ENCODE results near the gene USP2.

Gene USP2

DNA sequence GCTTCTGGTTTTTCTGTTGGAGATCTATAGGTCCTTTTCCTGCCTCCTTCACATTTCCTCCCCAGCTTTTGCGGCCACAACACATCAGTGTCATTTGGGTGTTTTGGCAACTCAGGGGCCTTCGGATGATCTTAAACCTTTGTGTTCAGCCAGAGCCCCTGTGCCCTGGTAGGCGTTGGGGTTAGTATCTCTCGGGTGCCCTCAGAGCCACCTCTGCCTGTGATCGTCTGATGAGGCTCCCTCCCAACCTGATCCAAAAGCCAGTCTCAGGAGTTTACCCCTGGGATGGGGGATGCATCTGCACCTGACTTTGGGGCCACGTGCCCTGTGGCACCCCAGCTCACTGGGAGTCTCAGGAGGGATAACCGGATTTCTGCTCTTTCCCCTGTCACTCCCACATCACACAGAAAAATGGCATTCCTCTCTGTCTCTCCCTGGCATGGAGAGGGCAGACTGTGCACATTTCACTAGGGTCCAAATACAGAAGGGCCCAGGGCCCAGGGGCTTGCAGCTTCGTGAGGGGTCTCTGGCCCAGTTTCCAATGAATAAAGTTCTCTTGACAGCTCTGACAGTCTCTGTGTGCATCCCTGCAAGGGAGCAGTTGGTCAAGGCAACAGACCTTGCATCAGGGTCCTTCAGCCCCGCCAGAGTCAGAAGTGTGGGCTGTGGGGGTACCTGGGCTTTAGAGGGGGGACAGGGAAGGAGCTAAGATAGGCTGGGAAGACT lies 44.6 kb downstream of the USP2 start:
- no peak for DNase-seq
- Histone ChIP-seq H2AFZ (ENCODE audit: low read length) (no peak overlapping the region), H4K20me1 (ENCODE audit: insufficient read depth, low read length) (no peaks in the 10 kb centered on the region), H3K27ac (ENCODE audit: low read length) (no peak overlapping the region), H3K4me3 (ENCODE audit: low read length) (no peak overlapping the region), H3F3A (ENCODE audit: insufficient read depth, low read length) (no peaks in the 10 kb centered on the region), H3K36me3 (replicated peaks; ENCODE audit: insufficient read depth, low read length) (no peaks in the 10 kb centered on the region), H3K27me3 (replicated peaks; ENCODE audit: insufficient read depth, low read length) (peaks cover 19% of the 10 kb centered on the region), H3K4me2 (ENCODE audit: low read depth, low read length) (no peak overlapping the region), H3K9ac (ENCODE audit: low read length) (no peak overlapping the region), H3K9me2 (replicated peaks; ENCODE audit: insufficient read depth, low read length) (no peaks in the 10 kb centered on the region), H3K9me3 (replicated peaks; ENCODE audit: insufficient read depth, low read length) (no peaks in the 10 kb centered on the region), H3K79me2 (ENCODE audit: low read length) (peaks cover 17% of the 10 kb centered on the region), H3K4me1 (ENCODE audit: low read length) (peaks cover 16% of the 10 kb centered on the region; the same call in 1 of the 2 replicates)
- TF ChIP-seq, protein P1, sequence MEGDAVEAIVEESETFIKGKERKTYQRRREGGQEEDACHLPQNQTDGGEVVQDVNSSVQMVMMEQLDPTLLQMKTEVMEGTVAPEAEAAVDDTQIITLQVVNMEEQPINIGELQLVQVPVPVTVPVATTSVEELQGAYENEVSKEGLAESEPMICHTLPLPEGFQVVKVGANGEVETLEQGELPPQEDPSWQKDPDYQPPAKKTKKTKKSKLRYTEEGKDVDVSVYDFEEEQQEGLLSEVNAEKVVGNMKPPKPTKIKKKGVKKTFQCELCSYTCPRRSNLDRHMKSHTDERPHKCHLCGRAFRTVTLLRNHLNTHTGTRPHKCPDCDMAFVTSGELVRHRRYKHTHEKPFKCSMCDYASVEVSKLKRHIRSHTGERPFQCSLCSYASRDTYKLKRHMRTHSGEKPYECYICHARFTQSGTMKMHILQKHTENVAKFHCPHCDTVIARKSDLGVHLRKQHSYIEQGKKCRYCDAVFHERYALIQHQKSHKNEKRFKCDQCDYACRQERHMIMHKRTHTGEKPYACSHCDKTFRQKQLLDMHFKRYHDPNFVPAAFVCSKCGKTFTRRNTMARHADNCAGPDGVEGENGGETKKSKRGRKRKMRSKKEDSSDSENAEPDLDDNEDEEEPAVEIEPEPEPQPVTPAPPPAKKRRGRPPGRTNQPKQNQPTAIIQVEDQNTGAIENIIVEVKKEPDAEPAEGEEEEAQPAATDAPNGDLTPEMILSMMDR (IDR thresholded peaks at IDR 0.05; ENCODE audit: low read length) = no peak
- TF ChIP-seq EZH2phosphoT487 (IDR thresholded peaks at IDR 0.05; ENCODE audit: low read length) (no peak), EZH2 (optimal IDR thresholded peaks at IDR 0.05; ENCODE audit: low read depth, low read length) (no peak)

DNA sequence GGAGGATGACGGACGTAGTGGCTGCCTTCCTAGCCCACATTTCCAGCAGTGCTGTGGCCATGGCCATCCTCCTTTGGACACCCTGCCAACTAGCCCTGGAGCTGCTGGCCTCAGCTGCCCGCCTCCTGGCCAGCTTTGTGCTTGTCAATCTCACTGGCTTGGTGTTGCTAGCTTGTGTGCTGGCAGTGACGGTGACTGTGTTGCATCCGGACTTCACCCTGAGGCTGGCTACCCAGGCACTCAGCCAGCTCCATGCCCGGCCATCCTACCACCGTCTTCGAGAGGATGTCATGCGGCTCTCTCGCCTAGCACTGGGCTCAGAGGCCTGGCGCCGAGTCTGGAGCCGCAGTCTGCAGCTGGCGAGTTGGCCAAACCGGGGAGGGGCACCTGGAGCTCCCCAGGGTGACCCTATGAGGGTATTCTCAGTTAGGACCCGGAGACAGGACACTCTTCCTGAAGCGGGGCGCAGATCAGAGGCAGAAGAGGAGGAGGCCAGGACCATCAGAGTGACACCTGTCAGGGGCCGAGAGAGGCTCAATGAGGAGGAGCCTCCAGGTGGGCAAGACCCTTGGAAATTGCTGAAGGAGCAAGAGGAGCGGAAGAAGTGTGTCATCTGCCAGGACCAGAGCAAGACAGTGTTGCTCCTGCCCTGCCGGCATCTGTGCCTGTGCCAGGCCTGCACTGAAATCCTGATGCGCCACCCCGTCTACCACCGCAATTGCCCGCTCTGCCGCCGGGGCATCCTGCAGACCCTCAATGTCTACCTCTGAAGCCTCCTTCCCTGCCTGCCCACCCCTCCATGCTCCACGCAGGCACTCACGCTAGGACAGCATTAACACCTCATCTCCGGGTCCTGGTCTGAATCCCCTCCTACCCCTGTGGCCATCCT lies 45.6 kb downstream of the USP2 start:
- no peak overlapping the region for H3K27ac ChIP-seq (ENCODE audit: low read length)
- DNase-seq = no peak
- TF ChIP-seq EZH2phosphoT487 (IDR thresholded peaks at IDR 0.05; ENCODE audit: low read length) (no peak), EZH2 (optimal IDR thresholded peaks at IDR 0.05; ENCODE audit: low read depth, low read length) (no peak)
- TF ChIP-seq, protein P1 (IDR thresholded peaks at IDR 0.05; ENCODE audit: low read length) = no peak
- no peaks in the 10 kb centered on the region for H4K20me1 ChIP-seq (ENCODE audit: insufficient read depth, low read length)
- no peaks in the 10 kb centered on the region for H3F3A ChIP-seq (ENCODE audit: insufficient read depth, low read length)
- H3K4me2 ChIP-seq (ENCODE audit: low read depth, low read length) = peak overlapping the region; percentile 98; the same call in 1 of the 2 replicates
- H3K9me3 ChIP-seq (replicated peaks; ENCODE audit: insufficient read depth, low read length) = no peaks in the 10 kb centered on the region
- no peaks in the 10 kb centered on the region for H3K36me3 ChIP-seq (replicated peaks; ENCODE audit: insufficient read depth, low read length)
- no peak overlapping the region for H2AFZ ChIP-seq (ENCODE audit: low read length)
- H3K27me3 ChIP-seq (replicated peaks; ENCODE audit: insufficient read depth, low read length) = peaks cover 9% of the 10 kb centered on the region
- H3K4me1 ChIP-seq (ENCODE audit: low read length) = peaks cover 11% of the 10 kb centered on the region; the same call in 1 of the 2 replicates
- no peak overlapping the region for H3K9ac ChIP-seq (ENCODE audit: low read length)
- no peaks in the 10 kb centered on the region for H3K9me2 ChIP-seq (replicated peaks; ENCODE audit: insufficient read depth, low read length)
- H3K4me3 ChIP-seq (ENCODE audit: low read length) = no peak overlapping the region
- peaks cover 17% of the 10 kb centered on the region for H3K79me2 ChIP-seq (ENCODE audit: low read length)

DNA sequence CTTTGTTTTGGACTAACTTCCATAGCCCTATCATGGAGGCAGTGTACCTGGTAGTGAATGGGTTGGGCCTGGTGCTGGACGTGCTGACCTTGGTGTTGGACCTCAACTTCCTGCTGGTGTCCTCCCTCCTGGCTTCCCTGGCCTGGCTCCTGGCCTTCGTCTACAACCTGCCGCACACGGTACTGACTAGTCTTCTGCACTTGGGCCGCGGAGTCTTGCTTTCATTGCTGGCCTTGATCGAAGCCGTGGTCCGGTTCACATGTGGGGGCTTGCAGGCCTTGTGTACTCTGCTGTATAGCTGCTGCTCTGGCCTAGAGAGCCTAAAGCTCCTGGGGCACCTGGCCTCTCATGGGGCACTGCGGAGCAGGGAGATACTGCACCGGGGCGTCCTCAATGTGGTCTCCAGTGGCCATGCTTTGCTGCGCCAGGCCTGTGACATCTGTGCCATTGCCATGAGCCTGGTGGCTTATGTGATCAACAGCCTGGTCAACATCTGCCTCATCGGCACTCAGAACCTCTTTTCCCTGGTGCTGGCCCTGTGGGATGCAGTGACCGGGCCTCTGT lies 46.3 kb downstream of the USP2 start:
- Histone ChIP-seq H3K9me2 (replicated peaks; ENCODE audit: insufficient read depth, low read length) (no peaks in the 10 kb centered on the region), H3K27me3 (replicated peaks; ENCODE audit: insufficient read depth, low read length) (peaks cover 8% of the 10 kb centered on the region), H3K9me3 (replicated peaks; ENCODE audit: insufficient read depth, low read length) (no peaks in the 10 kb centered on the region), H3K36me3 (replicated peaks; ENCODE audit: insufficient read depth, low read length) (no peaks in the 10 kb centered on the region), H3F3A (ENCODE audit: insufficient read depth, low read length) (no peaks in the 10 kb centered on the region), H3K27ac (ENCODE audit: low read length) (peak overlapping the region; percentile 32; the same call in 1 of the 2 replicates), H3K79me2 (ENCODE audit: low read length) (peaks cover 17% of the 10 kb centered on the region), H3K9ac (ENCODE audit: low read length) (peak overlapping the region; percentile 89), H2AFZ (ENCODE audit: low read length) (no peak overlapping the region), H3K4me3 (ENCODE audit: low read length) (peak overlapping the region; percentile 91), H3K4me1 (ENCODE audit: low read length) (peaks cover 11% of the 10 kb centered on the region; the same call in 1 of the 2 replicates), H4K20me1 (ENCODE audit: insufficient read depth, low read length) (no peaks in the 10 kb centered on the region), H3K4me2 (ENCODE audit: low read depth, low read length) (peak overlapping the region; percentile 98)
- DNase-seq = no peak
- TF ChIP-seq, protein P1 (IDR thresholded peaks at IDR 0.05; ENCODE audit: low read length) = no peak
- no peak for TF ChIP-seq EZH2 (optimal IDR thresholded peaks at IDR 0.05; ENCODE audit: low read depth, low read length)
- TF ChIP-seq EZH2phosphoT487 (IDR thresholded peaks at IDR 0.05; ENCODE audit: low read length) = no peak
